MCF 10A (cell line): Measurements from ENCODE around the gene NPHP4. TPM values are rescaled to one million over a fixed set of nuclear protein-coding genes. Genes with fewer than 3 reads are reported as not detected.

Experiments used
- BruUV-seq: library from RNA; stranded (reverse); fragments of 400-500 nt; replicated peaks from 2 replicates; lab custom pipeline; 2021; lab: Mats Ljungman, UMichigan
- CTCF ChIA-PET: fragments of 300-600 bp; sonication (Branson Sonifier 250); formaldehyde crosslinking; extraction: SDS; loops from one replicate; lab custom pipeline; 2021; ENCODE audit warnings: antibody characterized with exemption, inconsistent platforms; lab: Yijun Ruan, JAX
- POLR2A ChIA-PET: fragments of 300-600, 350-650 bp; sonication (Branson Sonifier 250); formaldehyde crosslinking; extraction: SDS; loops from one replicate; lab custom pipeline; 2020; ENCODE audit warnings: antibody characterized with exemption, inconsistent platforms; lab: Yijun Ruan, JAX
- DNase-seq: peaks from one replicate; pipeline ENCODE4 v3.0.0-alpha.2; 2018; ENCODE audit not compliant: unreplicated experiment
- H3K27ac Mint-ChIP-seq: one replicate; pipeline ENCODE4 v1.8.0; 2022; ENCODE audit warnings: mild to moderate bottlenecking, low read depth, mixed read lengths; ENCODE audit not compliant: unreplicated experiment
- H3K27me3 Mint-ChIP-seq: one replicate; pipeline ENCODE4 v1.8.0; 2022; ENCODE audit warnings: mixed read lengths; ENCODE audit not compliant: insufficient read depth, unreplicated experiment
- H3K36me3 Mint-ChIP-seq: one replicate; pipeline ENCODE4 v1.8.0; 2022; ENCODE audit warnings: mild to moderate bottlenecking, moderate library complexity, mixed read lengths; ENCODE audit not compliant: insufficient read depth, unreplicated experiment
- H3K4me1 Mint-ChIP-seq: one replicate; pipeline ENCODE4 v1.8.0; 2022; ENCODE audit warnings: mixed read lengths; ENCODE audit not compliant: insufficient read depth, unreplicated experiment
- H3K4me3 Mint-ChIP-seq: one replicate; pipeline ENCODE4 v1.8.0; 2022; ENCODE audit warnings: mild to moderate bottlenecking, moderate library complexity, mixed read lengths; ENCODE audit not compliant: unreplicated experiment
- H3K9me3 Mint-ChIP-seq: one replicate; pipeline ENCODE4 v1.8.0; 2022; ENCODE audit warnings: mixed read lengths; ENCODE audit not compliant: unreplicated experiment
- intact Hi-C: fragments of 100-400 bp; cut with micrococcal nuclease; formaldehyde crosslinking; loops from 2 replicates; pipeline ENCODE4 v1.14.1; 2022
- total RNA-seq: library from RNA; stranded (reverse); gene quantifications from 2 replicates; pipeline ENCODE4 v1.2.3, GENCODE V29; 2022
- TF ChIP-seq, protein P1 (sequence below): fragments of 200-600 bp; IDR thresholded peaks from one replicate; pipeline ENCODE4 v1.8.0; 2022; ENCODE audit warnings: antibody characterized with exemption, mild to moderate bottlenecking; ENCODE audit not compliant: unreplicated experiment

Gene NPHP4
- total RNA-seq, 1 experiment from 2014 or later, result 14.4 TPM

DNA sequence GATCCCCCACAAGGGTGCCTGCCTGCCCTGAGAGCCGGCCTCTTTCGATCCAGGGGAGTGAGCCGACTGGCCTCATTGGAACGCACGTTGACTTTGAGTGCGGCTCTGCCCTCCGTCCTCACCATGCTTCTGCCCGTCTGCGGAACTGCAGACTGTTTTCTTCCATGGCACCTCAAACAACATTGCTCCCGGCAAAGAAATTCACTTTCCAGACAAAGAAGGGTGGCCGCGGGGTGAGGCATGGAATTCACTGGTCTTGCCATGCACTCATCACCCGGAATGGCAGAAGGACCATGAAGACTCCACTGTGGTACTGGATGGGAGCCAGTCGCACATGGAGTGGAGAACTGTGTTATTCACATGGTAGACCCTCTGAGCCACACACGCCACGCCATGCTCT lies 169.5 kb downstream of the NPHP4 start:
- H3K27ac Mint-ChIP-seq, result no peak overlapping the region

DNA sequence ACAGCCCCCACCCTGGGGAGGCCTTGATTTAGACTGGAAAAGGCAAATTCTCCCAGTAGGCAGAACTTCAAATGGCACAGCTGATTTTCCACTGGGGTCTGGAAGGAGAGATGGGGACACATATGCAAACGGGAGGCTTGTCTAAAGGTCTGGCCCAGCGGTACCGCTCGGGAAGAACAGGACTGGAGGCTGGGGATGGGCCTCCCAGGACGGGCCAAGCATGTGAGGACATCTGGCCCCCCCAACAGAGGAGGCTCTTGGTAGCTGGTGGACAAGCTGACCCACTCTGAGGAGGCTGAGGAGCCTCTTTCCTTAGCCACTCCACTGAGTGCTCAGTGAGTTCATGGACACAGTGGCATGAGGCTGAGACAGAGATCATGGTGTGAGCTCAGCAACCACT lies 170.0 kb downstream of the NPHP4 start:
- H3K27me3 Mint-ChIP-seq, result peaks cover 43% of the 10 kb centered on the region
- POLR2A ChIA-PET, result no interaction called here
- CTCF ChIA-PET, result interaction anchor here (0.6 to 0.7 kb wide), 2 partner anchors 112 to 423 kb away, joined by 3 read pairs; no protein-coding TSS in a partner anchor
- no peaks in the 10 kb centered on the region for H3K36me3 Mint-ChIP-seq
- no peaks in the 10 kb centered on the region for H3K9me3 Mint-ChIP-seq
- intact Hi-C loops, result no loop called here
- no peak overlapping the region for H3K4me3 Mint-ChIP-seq
- no peaks in the 10 kb centered on the region for H3K4me1 Mint-ChIP-seq
- TF ChIP-seq, protein P1, sequence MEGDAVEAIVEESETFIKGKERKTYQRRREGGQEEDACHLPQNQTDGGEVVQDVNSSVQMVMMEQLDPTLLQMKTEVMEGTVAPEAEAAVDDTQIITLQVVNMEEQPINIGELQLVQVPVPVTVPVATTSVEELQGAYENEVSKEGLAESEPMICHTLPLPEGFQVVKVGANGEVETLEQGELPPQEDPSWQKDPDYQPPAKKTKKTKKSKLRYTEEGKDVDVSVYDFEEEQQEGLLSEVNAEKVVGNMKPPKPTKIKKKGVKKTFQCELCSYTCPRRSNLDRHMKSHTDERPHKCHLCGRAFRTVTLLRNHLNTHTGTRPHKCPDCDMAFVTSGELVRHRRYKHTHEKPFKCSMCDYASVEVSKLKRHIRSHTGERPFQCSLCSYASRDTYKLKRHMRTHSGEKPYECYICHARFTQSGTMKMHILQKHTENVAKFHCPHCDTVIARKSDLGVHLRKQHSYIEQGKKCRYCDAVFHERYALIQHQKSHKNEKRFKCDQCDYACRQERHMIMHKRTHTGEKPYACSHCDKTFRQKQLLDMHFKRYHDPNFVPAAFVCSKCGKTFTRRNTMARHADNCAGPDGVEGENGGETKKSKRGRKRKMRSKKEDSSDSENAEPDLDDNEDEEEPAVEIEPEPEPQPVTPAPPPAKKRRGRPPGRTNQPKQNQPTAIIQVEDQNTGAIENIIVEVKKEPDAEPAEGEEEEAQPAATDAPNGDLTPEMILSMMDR, result no peak
- no peak for DNase-seq
- no TSS peak for BruUV-seq
- H3K27ac Mint-ChIP-seq, result no peak overlapping the region

More for the DNA sequence above, 169.5 kb downstream of the NPHP4 start:
- no peaks in the 10 kb centered on the region for H3K4me1 Mint-ChIP-seq
- peaks cover 43% of the 10 kb centered on the region for H3K27me3 Mint-ChIP-seq
- H3K36me3 Mint-ChIP-seq, result no peaks in the 10 kb centered on the region
- BruUV-seq, result no TSS peak
- intact Hi-C loops, result no loop called here
- H3K9me3 Mint-ChIP-seq, result no peaks in the 10 kb centered on the region
- TF ChIP-seq, protein P1, result no peak
- ChIA-PET POLR2A (no interaction called here), CTCF (no interaction called here)
- DNase-seq, result no peak
- H3K4me3 Mint-ChIP-seq, result no peak overlapping the region

DNA sequence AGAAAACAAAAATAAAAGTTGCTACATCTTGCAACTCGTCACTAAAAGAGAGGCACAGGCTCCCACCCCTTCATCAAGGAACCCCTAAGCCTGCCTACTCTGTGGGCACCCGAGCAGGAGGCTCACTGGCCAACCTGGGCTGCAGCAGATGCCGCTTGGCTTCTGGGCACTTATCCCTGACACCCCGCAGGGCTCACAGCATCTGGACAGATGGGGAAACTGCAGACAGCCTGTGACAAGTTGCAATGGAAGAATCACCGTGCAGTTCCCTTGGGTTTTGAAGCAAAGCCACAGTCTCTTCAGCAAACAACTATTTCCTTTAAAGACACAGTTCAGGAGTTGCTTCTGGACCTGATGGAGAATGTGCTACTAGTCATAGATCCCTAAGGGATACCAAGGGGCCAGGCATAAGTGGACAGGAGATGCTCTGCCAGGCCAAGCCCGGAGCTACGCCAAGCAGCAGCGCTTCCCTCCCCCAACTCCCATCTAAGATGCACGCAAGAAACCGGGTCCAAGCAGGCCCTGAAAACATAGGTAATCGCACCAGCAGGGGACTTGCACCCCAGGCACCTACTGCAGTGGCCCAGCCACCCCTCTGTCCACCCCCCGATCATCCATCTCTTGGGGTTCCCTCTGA lies 170.6 kb downstream of the NPHP4 start:
- no peak for DNase-seq
- intact Hi-C loops, result no loop called here
- no peaks in the 10 kb centered on the region for H3K4me1 Mint-ChIP-seq
- no peak overlapping the region for H3K4me3 Mint-ChIP-seq
- BruUV-seq, result no TSS peak
- no peaks in the 10 kb centered on the region for H3K36me3 Mint-ChIP-seq
- peaks cover 45% of the 10 kb centered on the region for H3K27me3 Mint-ChIP-seq
- no peak overlapping the region for H3K27ac Mint-ChIP-seq
- POLR2A ChIA-PET, result no interaction called here
- CTCF ChIA-PET, result interaction anchor here (0.6 to 0.7 kb wide), 2 partner anchors 112 to 423 kb away, joined by 3 read pairs; no protein-coding TSS in a partner anchor
- no peaks in the 10 kb centered on the region for H3K9me3 Mint-ChIP-seq
- TF ChIP-seq, protein P1, result no peak

DNA sequence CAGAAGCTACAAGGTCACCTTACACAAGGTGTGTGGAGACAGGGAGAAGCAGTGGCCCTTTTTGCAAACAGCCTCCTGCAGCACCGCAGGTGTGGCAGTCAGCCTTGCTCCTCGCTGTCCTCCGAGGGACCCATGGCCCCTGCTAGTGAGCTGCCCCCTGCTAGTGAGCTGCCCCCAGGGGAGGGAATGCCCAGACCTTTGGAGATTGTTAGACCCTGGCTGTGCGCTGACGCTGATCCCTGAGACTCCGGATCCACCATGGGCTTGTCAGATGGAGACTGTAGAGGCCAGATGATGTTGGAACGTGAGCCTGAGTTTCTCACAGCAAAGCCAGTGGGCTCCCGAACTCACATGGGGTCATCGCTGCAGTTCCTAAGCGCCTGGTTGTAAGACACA lies 172.2 kb downstream of the NPHP4 start:
- ChIA-PET POLR2A (no interaction called here), CTCF (interaction anchor here (0.6 kb wide), 1 partner anchor 311 kb away, joined by 3 read pairs; no protein-coding TSS in a partner anchor)
- TF ChIP-seq, protein P1, result no peak
- H3K4me1 Mint-ChIP-seq, result no peaks in the 10 kb centered on the region
- H3K4me3 Mint-ChIP-seq, result no peak overlapping the region
- no peak for DNase-seq
- no peaks in the 10 kb centered on the region for H3K36me3 Mint-ChIP-seq
- no TSS peak for BruUV-seq
- H3K9me3 Mint-ChIP-seq, result no peaks in the 10 kb centered on the region
- intact Hi-C loops, result no loop called here
- peaks cover 61% of the 10 kb centered on the region for H3K27me3 Mint-ChIP-seq
- H3K27ac Mint-ChIP-seq, result no peak overlapping the region
